ENCODE results near the gene IL22. TPM values are rescaled to one million over a fixed set of nuclear protein-coding genes. Genes with fewer than 3 reads are reported as not detected.

Gene IL22
- total and polyA plus RNA-seq, 9 of the 15 experiments (the other 6 are each of a cell fraction or from before 2014, with no cell fraction given): not detected

GRCh38 chr12:68240079-68240478 is 13.3 kb downstream of the IL22 start (continued):
- TF ChIP-seq HNRNPH1 (optimal IDR thresholded peaks at IDR 0.05; ENCODE audit: low read depth, low read length) (no peak), GTF2E2 (tag; IDR thresholded peaks at IDR 0.05) (no peak), BMI1 (IDR thresholded peaks at IDR 0.05; ENCODE audit: low read length) (no peak), NBN (IDR thresholded peaks at IDR 0.05; ENCODE audit: low read depth) (no peak), RBFOX2 (IDR thresholded peaks at IDR 0.05; ENCODE audit: low read depth, low read length) (no peak), SP1 (CRISPR knock-in tag; IDR thresholded peaks at IDR 0.05) (no peak), CBX2 (IDR thresholded peaks at IDR 0.05; ENCODE audit: insufficient read depth, low read length, poor library complexity, severe bottlenecking) (no peak), E4F1 (CRISPR knock-in tag; IDR thresholded peaks at IDR 0.05; ENCODE audit: borderline replicate concordance) (no peak), SMARCA5 (IDR thresholded peaks at IDR 0.05) (no peak), CREB3 (tag; conservative IDR thresholded peaks at IDR 0.05; ENCODE audit: low read depth) (no peak), GABPB2 (CRISPR knock-in tag; conservative IDR thresholded peaks at IDR 0.05) (no peak), BCLAF1 (IDR thresholded peaks at IDR 0.05; ENCODE audit: borderline replicate concordance in 1 of 2, control insufficient read depth in 1 of 2, low read depth in 2 of 2, low read length in 1 of 2) (no peak), ZNF57 (CRISPR knock-in tag; IDR thresholded peaks at IDR 0.05) (no peak), SRSF9 (IDR thresholded peaks at IDR 0.05; ENCODE audit: borderline replicate concordance, low read depth, low read length) (no peak), FOXK1 (CRISPR knock-in tag; IDR thresholded peaks at IDR 0.05; ENCODE audit: borderline replicate concordance) (no peak), XRCC5 (IDR thresholded peaks at IDR 0.05; ENCODE audit: low read depth, low read length) (no peak)
- TF ChIP-seq, protein P1, sequence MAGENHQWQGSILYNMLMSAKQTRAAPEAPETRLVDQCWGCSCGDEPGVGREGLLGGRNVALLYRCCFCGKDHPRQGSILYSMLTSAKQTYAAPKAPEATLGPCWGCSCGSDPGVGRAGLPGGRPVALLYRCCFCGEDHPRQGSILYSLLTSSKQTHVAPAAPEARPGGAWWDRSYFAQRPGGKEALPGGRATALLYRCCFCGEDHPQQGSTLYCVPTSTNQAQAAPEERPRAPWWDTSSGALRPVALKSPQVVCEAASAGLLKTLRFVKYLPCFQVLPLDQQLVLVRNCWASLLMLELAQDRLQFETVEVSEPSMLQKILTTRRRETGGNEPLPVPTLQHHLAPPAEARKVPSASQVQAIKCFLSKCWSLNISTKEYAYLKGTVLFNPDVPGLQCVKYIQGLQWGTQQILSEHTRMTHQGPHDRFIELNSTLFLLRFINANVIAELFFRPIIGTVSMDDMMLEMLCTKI (IDR thresholded peaks at IDR 0.05; ENCODE audit: partially characterized antibody): no peak
